SU-DHL-6 (cell line): Measurements from ENCODE around the gene WDR37.

ENCODE experiments used
- CTCF ChIP-seq: fragments of 200-600 bp; sonication (generic); IDR thresholded peaks from one replicate; pipeline ENCODE4 v1.5.1; 2017; ENCODE audit warnings: antibody characterized with exemption, mild to moderate bottlenecking, low read length, moderate library complexity; ENCODE audit not compliant: insufficient read depth, poor library complexity, severe bottlenecking
- EZH2phosphoT487 ChIP-seq: fragments of 200-600 bp; sonication (generic), shearing (Covaris generic); conservative IDR thresholded peaks from 2 replicates; pipeline ENCODE4 v1.6.1; 2018; ENCODE audit warnings: mild to moderate bottlenecking, antibody characterized with exemption, low read length, moderate library complexity, mixed read lengths

GRCh38 chr10:1119501-1119900, 63.3 kb downstream of the WDR37 start:
- TF ChIP-seq CTCF (no peak), EZH2phosphoT487 (no peak)
